GM18498 (cell line): ENCODE data around the gene ALKBH5.
A peak's percentile ranks its signal among the peaks of the same experiment; 100 is the strongest.

ENCODE experiments used
- ATAC-seq: cut with Tn5 transposase; IDR thresholded peaks from one replicate; pipeline ENCODE4 v1.9.1; 2021; ENCODE audit warnings: mild to moderate bottlenecking, moderate library complexity; ENCODE audit not compliant: unreplicated experiment

Gene ALKBH5

GRCh38 chr17:18157354-18157985, 26.2 kb upstream of the ALKBH5 start:
- ATAC-seq, result no peak

DNA sequence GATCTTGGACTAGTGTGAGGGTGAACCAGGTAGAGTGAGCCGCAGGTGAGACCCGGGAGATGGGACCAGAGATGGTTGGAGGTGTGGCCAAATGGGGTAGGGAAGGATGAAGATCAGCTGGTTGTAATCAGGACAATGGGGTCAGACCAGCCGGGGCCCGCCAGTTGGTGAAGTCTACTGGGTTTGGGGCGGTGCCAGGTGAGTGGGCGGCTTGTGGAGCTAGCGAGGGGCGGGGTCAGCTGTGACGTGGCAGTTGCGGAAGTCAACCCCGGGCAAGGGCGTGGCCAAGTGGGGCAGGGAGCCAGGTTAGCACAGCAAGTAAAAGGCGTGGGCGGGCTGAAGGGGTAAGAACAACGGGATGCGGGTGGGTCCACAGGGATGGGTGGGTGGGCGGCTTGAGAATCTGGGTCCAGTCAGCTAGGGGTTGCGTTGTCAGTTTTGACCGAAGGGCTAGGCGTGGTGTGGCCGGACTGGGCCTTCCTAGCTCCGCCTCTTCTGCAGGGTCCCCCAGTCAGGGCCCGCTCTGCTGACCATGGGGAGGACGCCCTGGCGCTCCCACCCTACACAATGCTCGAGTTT, 25.5 kb upstream of the ALKBH5 start:
- ATAC-seq, result peak; percentile 61

DNA sequence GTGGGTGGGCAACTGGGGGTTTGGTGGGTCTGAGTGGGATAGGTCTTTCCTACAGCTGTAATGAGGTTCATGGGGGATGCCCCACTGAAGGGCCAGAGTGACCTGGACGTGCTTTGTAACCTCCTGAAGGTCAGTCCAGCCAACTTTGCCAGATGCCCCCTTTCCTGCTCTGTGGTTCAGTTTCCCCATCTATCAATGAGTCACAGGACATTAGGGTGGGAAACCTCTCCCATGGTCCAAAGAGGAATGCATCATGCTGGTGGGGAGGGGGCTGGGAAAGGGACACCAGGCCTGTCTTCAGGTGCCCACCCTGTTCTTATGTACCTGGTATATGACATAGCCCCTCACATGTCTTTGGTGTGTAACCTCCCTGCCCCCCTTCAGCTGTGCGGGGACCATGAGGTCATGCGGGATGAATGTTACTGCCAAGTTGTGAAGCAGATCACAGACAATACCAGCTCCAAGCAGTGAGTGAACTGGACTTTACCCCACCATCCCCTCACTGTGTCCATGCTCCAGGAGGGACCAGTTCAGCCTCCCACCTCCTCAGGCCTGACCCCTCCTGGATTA, 24.0 kb upstream of the ALKBH5 start:
- ATAC-seq, result no peak

DNA sequence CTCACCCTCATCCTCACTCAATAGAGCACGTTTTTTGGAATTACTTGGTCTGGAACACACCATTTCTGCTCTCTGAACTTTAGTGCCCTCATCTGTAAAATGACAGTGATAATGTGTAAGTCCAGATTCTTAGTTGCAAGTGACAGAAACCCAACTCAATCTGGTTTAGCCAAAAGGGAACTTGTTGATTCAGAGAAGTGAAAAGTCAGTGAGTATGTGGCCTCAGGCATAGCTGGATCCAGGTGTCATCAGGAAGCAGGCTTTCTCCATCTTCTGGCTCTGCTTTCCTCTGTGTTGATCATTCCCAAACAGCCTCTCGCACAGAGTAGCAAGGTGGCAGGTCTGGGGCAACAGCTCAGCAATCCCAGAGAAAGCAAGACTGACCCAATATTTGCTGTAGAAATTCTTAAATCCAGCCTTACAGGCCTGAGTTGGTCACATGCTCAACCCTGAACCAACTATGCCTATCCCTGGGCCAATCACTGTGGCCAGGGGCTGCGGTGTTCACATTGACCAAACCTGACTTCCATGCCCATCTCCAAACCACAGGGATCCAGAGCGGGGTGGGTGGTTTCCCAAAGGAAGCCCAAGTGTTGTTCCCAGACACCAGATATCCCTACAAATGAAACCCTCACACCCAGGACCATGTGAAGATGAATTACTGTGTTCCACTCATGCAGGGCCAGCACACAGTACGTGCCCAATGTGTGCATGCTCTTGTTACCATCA, 23.3 kb upstream of the ALKBH5 start:
- no peak for ATAC-seq

DNA sequence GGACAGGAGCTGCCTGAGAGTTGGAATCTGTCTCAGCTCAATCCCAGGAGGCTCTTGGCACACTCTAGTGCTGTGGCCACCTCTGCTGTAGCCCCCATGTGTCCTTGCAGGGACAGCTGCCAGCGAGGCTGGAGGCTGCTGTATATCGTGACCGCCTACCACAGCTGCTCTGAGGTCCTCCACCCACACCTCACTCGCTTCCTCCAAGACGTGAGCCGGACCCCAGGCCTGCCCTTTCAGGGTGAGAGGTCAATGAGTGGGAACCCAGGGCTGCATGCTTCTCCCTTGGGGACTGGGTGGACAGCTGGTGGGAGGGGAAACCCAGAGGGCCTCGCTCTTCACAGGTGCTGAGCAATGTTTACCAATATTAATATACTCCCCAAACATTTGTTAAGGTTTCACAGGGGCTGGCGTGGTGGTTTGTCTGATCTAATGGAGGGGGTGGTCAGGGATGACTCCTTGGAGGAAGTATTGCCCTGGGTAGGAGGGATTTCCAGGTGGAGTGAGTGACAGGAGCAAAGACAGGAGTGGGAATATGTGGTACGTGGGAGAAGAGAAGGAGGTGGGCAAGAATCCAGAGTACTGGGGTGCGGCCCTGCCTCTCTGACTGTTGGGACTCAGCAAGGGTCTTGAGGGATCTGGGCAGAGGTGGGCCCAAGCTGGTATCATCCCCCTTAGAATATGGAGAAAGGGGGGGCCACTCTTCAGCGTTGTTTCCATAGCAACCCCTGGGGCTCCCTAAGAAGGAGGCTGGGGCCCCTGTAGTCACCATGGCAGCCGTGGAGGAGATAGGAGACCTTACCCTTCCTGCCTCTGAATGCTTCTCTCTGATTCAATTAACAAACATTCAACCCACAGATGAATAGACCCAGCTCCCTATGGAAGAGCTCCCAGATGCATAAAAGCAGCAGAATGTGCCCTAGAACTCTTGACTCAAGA, 22.2 kb upstream of the ALKBH5 start:
- ATAC-seq, result no peak

GRCh38 chr17:18163547-18163946, 20.1 kb upstream of the ALKBH5 start:
- no peak for ATAC-seq

- no peak for ATAC-seq
Measured at GRCh38 chr17:18166894-18167293, 16.7 kb upstream of the ALKBH5 start.

GRCh38 chr17:18167421-18167820, 16.2 kb upstream of the ALKBH5 start:
- ATAC-seq, result no peak

- ATAC-seq, result no peak
Measured at GRCh38 chr17:18172531-18173278, 10.9 kb upstream of the ALKBH5 start.

GRCh38 chr17:18173740-18174139, 9.9 kb upstream of the ALKBH5 start:
- ATAC-seq, result no peak

GRCh38 chr17:18176176-18176575, 7.5 kb upstream of the ALKBH5 start:
- ATAC-seq, result no peak

GRCh38 chr17:18177133-18177532, 6.5 kb upstream of the ALKBH5 start:
- ATAC-seq, result no peak

DNA sequence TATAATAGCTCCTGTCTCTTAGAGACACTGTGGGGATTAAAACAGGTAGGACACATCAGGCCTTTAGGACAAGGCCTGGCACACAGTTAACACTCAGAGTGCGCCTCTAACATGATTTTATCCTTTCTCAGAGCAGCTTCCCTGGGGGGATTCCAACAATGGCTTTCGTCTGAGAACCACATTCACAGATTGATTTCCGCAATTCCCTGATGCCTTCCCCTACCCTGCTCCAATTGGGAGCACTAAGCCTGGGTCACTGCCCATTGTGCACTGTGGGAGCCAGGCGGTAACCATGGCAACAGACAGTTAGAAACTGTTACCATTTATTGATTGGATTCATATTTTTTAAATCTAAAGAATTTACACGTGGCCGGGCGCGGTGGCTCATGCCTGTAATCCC, 5.9 kb upstream of the ALKBH5 start:
- no peak for ATAC-seq

DNA sequence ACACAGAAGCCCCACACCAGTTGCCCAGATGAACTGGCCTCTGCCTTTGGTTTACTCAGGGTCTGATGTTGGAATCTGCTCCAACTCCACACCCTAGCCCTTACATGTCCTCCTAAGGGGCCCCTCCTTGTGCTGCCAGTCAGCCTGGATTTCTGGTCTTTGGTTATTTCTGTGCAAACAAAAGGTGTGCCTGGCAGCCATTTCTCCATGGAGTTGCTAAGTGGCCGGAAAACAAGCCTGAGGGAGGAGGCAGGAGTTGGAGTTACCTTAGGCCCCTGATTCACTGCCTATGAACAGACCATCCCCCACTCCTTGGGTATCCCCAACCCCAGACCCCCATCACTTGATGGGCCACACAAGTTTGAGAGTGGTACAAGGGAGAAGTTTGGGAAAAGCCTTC, 4.4 kb upstream of the ALKBH5 start:
- no peak for ATAC-seq

GRCh38 chr17:18179804-18180203, 3.8 kb upstream of the ALKBH5 start:
- ATAC-seq, result no peak

GRCh38 chr17:18181358-18181757, 2.3 kb upstream of the ALKBH5 start:
- no peak for ATAC-seq

GRCh38 chr17:18182110-18182977, 1.3 kb upstream of the ALKBH5 start:
- no peak for ATAC-seq

- ATAC-seq, result peak; percentile 38
Measured at GRCh38 chr17:18182978-18183333, 672 bp upstream of the ALKBH5 start.
